ENCODE measurements around the gene AEBP1. TPM values are rescaled to one million over a fixed set of nuclear protein-coding genes. Genes with fewer than 3 reads are reported as not detected.

AEBP1 gene
- 65.4 TPM for polyA plus RNA-seq (ENCODE audit: insufficient read length)

GRCh38 chr7:44103923-44104859 lies at the start of gene AEBP1:
TSS of gene AEBP1 (plus strand) at chr7:44104345. CDS start at chr7:44104666, 321 bp downstream.
- no peak for DNase-seq (ENCODE audit: low read depth)

GRCh38 chr7:44056681-44057080 lies 47.5 kb upstream of the AEBP1 start:
- no peak for DNase-seq (ENCODE audit: low read depth)

GRCh38 chr7:44057181-44057848 lies 46.8 kb upstream of the AEBP1 start:
- DNase-seq (ENCODE audit: low read depth): no peak

GRCh38 chr7:44057849-44058758 lies 46.0 kb upstream of the AEBP1 start:
- no peak for DNase-seq (ENCODE audit: low read depth)

GRCh38 chr7:44058759-44059218 lies 45.4 kb upstream of the AEBP1 start:
- DNase-seq (ENCODE audit: low read depth): no peak

GRCh38 chr7:44059219-44060090 lies 44.7 kb upstream of the AEBP1 start:
- DNase-seq (ENCODE audit: low read depth): no peak

GRCh38 chr7:44060091-44060947 lies 43.8 kb upstream of the AEBP1 start:
- DNase-seq (ENCODE audit: low read depth): no peak

- no peak for DNase-seq (ENCODE audit: low read depth)
These were observed 43.0 kb upstream of the AEBP1 start for GRCh38 chr7:44060948-44061644.

GRCh38 chr7:44061645-44062179 lies 42.4 kb upstream of the AEBP1 start:
- DNase-seq (ENCODE audit: low read depth): no peak

- DNase-seq (ENCODE audit: low read depth): no peak
These were observed 41.8 kb upstream of the AEBP1 start for GRCh38 chr7:44062180-44062902.

- no peak for DNase-seq (ENCODE audit: low read depth)
These were observed 41.2 kb upstream of the AEBP1 start for GRCh38 chr7:44062903-44063295.

- no peak for DNase-seq (ENCODE audit: low read depth)
These were observed 40.6 kb upstream of the AEBP1 start for GRCh38 chr7:44063547-44063893.

GRCh38 chr7:44063894-44064651 lies 40.1 kb upstream of the AEBP1 start:
- no peak for DNase-seq (ENCODE audit: low read depth)

- no peak for DNase-seq (ENCODE audit: low read depth)
These were observed 39.2 kb upstream of the AEBP1 start for GRCh38 chr7:44064791-44065430.

- DNase-seq (ENCODE audit: low read depth): no peak
These were observed 38.6 kb upstream of the AEBP1 start, which contains the start of gene PGAM2 for GRCh38 chr7:44065431-44066110. TSS of gene PGAM2 (minus strand) at chr7:44065567. CDS start at chr7:44065529, 38 bp downstream.

- no peak for DNase-seq (ENCODE audit: low read depth)
These were observed 38.1 kb upstream of the AEBP1 start for GRCh38 chr7:44066111-44066460.
